GM19328 (cell line): ENCODE results near the gene ASB15.
"Not testable (repeated sequence)": the region's sequence is repeated elsewhere in the genome, so short reads cannot be mapped to it uniquely, and the experiment has no call there.

Experiments
- ATAC-seq: cut with Tn5 transposase; IDR thresholded peaks from one replicate; pipeline ENCODE4 v1.9.1; 2021; ENCODE audit warnings: mild to moderate bottlenecking, moderate library complexity; ENCODE audit not compliant: unreplicated experiment

The ASB15 gene

GRCh38 chr7:123601530-123601929 lies at the start of gene ASB15:
Gene ASB15 (plus strand): TSS chr7:123601821. CDS start chr7:123614503, 12,682 bp downstream.
- ATAC-seq: no peak

GRCh38 chr7:123552134-123552533 lies 49.5 kb upstream of the ASB15 start:
- ATAC-seq: not testable (repeated sequence)

- no peak for ATAC-seq
Measured at GRCh38 chr7:123552641-123553040, 49.0 kb upstream of the ASB15 start.

- ATAC-seq: no peak
Measured at GRCh38 chr7:123553159-123553558, 48.5 kb upstream of the ASB15 start.

- ATAC-seq: no peak
Measured at GRCh38 chr7:123555484-123555883, 46.1 kb upstream of the ASB15 start.

- ATAC-seq: no peak
Measured at GRCh38 chr7:123557016-123557397, 44.6 kb upstream of the ASB15 start.

GRCh38 chr7:123557398-123558288 lies 44.0 kb upstream of the ASB15 start, which contains the start of gene NDUFA5:
Gene NDUFA5 (minus strand): TSS chr7:123557818. CDS start chr7:123557795, 23 bp downstream.
- ATAC-seq: peak; percentile 99

GRCh38 chr7:123558289-123558874 lies 43.2 kb upstream of the ASB15 start:
- no peak for ATAC-seq

GRCh38 chr7:123562121-123562520 lies 39.5 kb upstream of the ASB15 start:
- no peak for ATAC-seq

- no peak for ATAC-seq
Measured at GRCh38 chr7:123569352-123570010, 32.1 kb upstream of the ASB15 start.

GRCh38 chr7:123570390-123571182 lies 31.0 kb upstream of the ASB15 start:
- ATAC-seq: no peak

- ATAC-seq: no peak
Measured at GRCh38 chr7:123571187-123571586, 30.4 kb upstream of the ASB15 start.

GRCh38 chr7:123571684-123572083 lies 29.9 kb upstream of the ASB15 start:
- ATAC-seq: no peak

- ATAC-seq: no peak
Measured at GRCh38 chr7:123573341-123573740, 28.3 kb upstream of the ASB15 start.

- no peak for ATAC-seq
Measured at GRCh38 chr7:123573896-123574467, 27.6 kb upstream of the ASB15 start.

GRCh38 chr7:123579416-123579815 lies 22.2 kb upstream of the ASB15 start:
- ATAC-seq: no peak

GRCh38 chr7:123580406-123581161 lies 21.0 kb upstream of the ASB15 start:
- ATAC-seq: peak; percentile 70

GRCh38 chr7:123581162-123581459 lies 20.5 kb upstream of the ASB15 start:
- ATAC-seq: no peak

GRCh38 chr7:123583821-123584220 lies 17.8 kb upstream of the ASB15 start:
- ATAC-seq: no peak

GRCh38 chr7:123588376-123588775 lies 13.2 kb upstream of the ASB15 start:
- ATAC-seq: no peak
